C1 segment of cervical spinal cord (tissue), 14 donors: Measurements from ENCODE around the gene TICAM2.
"Not testable (repeated sequence)": the region's sequence is repeated elsewhere in the genome, so short reads cannot be mapped to it uniquely, and the experiment has no call there.

Experiments
- DNase-seq, 14 donors: peaks; one replicate each; lab custom pipeline; 2025; lab: John Stamatoyannopoulos, UW

TICAM2 gene, protein sequence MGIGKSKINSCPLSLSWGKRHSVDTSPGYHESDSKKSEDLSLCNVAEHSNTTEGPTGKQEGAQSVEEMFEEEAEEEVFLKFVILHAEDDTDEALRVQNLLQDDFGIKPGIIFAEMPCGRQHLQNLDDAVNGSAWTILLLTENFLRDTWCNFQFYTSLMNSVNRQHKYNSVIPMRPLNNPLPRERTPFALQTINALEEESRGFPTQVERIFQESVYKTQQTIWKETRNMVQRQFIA

GRCh38 chr5:115601701-115602590 lies at the start of gene TICAM2:
TICAM2 (minus strand) TSS chr5:115602479; CDS start chr5:115581256, 21,223 bp downstream.
- DNase-seq: peak in 13 of 14 donors; percentile 41 to 85 (median 73)

- DNase-seq: no peak
Observed at GRCh38 chr5:115649541-115649940, 47.3 kb upstream of the TICAM2 start.

- DNase-seq: no peak
Observed at GRCh38 chr5:115648056-115648455, 45.8 kb upstream of the TICAM2 start.

GRCh38 chr5:115645386-115645785 lies 43.1 kb upstream of the TICAM2 start:
- DNase-seq: not testable (repeated sequence)

DNA sequence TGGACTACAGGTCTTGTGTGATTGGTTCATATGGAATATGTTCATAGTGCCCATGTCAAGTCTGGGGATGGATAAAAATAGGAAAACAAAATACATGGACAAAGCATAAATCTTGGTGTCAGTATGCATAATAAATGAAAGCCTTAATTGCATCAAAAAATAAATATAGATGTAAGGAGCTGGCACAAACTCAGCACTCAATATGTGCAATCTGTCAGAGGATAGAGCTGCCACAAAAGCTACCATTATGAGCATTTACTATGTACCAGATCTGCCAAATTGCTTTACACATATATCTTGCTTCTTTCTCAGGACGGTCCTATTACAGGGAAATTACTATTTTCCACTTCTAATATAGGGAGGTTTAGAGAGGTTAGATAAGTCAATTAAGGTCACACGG lies 41.8 kb upstream of the TICAM2 start:
- no peak for DNase-seq

DNA sequence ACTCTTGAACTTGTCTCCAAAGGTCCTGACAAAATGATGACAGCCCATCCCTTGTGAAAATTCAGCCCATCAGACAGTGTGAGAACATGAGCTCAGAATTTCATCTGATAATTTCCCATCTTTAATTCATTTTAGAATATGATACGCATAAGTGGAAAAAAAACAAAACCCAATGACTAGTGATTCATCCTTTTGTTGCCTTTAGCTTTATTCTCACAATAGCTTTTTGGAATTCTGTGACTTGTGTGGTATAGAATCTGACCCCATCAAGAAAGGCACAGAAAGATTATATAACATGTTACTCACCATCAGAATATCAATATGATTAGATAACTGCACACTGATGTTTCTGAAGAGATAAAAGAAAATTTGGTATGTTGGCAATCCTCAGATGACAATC lies 39.7 kb upstream of the TICAM2 start:
- no peak for DNase-seq

GRCh38 chr5:115640274-115640673 lies 38.0 kb upstream of the TICAM2 start:
- no peak for DNase-seq

- no peak for DNase-seq
Observed at GRCh38 chr5:115639377-115639776, 37.1 kb upstream of the TICAM2 start.

GRCh38 chr5:115637507-115637906 lies 35.2 kb upstream of the TICAM2 start:
- no peak for DNase-seq

- DNase-seq: no peak
Observed at GRCh38 chr5:115636008-115636407, 33.7 kb upstream of the TICAM2 start.

- peak in 11 of 14 donors; percentile 37 to 75 (median 60) for DNase-seq
Observed at GRCh38 chr5:115634343-115635132, 32.3 kb upstream of the TICAM2 start.

DNA sequence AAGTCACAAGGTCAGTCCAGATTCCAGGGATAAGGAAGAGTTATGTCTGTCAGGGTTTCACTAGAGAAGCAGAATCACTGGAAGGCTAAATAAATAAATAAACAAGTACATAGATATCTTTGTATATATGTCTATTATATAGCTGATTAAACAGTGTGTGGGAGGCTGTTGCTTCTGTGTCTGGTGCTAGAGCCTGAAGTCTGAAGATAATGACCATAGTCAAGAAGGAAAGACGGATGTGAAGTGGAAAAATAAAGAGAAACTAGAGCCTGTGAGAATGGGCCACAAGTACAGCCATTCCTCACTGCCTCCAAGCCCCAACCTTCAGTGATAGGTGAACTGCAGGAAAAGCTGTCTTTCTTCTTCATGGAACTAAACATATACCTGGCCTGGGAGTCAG lies 27.6 kb upstream of the TICAM2 start:
- no peak for DNase-seq

GRCh38 chr5:115627295-115627865 lies 25.1 kb upstream of the TICAM2 start:
- no peak for DNase-seq

DNA sequence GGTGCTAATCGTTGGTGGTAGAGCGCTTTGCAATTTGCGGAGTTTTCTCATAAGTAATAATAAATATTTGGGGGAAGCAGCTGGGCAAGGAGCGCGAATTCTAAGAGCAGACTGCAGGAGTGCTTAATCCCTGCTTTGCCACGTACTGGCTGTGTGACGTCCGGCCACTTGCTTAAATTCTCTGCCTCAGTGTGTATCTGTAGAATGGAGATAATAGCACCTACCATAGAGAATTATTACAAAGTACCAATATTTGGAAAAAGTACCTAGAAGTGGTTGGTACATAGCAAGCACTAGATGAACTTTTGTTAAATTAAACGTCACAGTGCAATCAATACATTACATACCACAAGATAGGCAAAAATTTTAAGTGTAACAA lies 24.2 kb upstream of the TICAM2 start:
- DNase-seq: no peak

DNA sequence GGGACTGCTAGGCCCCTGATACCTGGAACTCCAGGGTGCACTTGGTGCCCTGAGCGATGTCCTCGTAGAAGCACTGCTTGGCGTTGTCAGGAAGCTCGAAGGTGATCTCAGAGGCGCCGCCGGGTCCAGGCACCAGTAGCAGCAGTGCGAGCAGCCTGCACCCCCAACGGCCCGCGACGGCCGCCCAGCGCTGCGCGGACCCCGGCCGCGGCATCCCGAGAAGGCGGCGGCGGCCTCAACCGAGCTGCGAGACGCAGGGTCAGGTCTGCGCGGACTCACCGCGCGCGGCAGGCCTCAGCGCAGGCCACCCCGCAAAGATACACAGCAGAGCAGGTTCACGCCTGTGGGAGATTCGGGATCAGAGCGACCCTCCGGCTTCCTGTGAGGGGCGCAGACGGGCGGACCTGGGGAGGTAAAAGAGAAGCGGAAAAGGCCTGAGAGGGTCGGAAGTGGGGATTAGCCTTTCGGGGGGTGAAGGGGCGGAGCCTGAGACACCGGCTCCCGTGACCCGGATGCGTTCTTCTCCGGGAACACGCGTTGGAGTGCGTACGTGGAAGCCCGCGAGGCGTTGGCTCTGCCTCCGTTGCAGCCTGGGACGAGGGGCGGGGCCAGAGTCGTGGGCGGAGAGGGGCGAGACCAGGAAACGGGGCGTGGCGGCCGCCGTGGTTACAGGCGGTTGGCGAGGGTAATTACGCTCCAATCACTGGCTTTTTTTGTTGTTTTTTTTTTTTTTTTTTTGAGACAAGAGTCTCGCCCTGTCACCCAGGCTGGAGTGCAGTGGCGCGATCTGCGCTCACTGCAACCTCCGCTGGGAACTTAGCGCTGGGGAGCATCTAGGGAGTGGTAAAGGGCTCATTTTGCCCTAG lies 23.5 kb upstream of the TICAM2 start, which contains the start of gene TMED7:
TSS of gene TMED7 (minus strand) at position 458 of the 866 bp plus-strand sequence. CDS start at position 214, 244 bp downstream.
- peak; percentile 85 to 99 (median 96) for DNase-seq

DNA sequence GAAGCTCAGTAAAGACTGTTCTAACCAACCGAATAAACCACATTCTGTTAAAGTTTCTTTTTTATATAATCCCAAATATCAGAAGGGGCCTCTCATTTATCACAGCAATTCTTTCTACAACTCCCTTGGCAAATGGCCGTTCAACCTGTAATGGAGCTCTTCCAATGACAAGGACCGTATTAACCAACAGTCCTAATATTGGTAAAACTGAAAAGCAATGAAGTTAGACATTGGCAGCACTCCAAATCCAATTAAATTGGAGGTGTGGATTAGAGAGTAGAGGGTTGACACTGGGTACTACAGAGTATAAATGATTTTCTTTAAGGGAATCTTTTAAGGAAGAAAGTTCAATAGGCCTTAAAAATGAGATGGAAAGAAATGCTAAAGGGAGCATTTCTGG lies 22.7 kb upstream of the TICAM2 start:
- DNase-seq: no peak

DNA sequence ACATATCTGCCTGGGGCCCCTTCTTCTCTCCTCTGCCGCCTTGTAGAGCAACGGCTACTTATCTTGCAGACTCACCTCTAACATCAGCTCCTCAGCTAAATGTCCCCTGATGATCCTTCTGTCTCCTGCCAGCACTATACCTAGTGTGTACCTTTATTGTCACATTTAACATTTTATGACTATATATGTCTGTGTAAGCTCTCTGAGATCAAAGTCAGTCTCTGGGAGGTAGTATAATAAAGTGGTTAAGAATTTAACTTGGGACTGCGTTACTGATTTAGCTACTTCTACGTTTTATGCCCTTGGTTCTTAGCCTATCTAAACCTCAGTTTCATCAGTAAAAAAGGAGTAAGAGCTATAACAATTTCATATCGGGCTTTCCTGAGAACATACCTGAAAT lies 21.4 kb upstream of the TICAM2 start:
- DNase-seq: no peak

- no peak for DNase-seq
Observed at GRCh38 chr5:115621365-115621900, 19.2 kb upstream of the TICAM2 start.

DNA sequence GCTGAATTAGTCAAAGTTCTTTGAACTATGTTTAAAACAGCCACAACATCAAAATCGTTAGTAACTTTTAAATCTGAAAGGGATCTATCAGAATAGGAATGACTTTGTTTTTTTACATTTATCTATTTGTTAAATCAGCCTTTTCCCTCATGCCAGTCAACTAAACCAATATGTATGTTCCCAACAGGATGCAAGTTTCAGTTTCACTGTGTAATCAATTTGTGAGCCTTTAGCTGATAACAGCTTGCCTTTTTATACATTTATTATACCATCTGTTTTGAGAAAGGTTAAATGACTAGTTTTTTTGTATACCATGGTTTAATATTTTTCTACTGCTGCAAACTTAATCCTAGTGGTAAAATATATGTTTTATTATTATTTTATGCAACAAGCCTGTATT lies 14.6 kb upstream of the TICAM2 start:
- no peak for DNase-seq

DNA sequence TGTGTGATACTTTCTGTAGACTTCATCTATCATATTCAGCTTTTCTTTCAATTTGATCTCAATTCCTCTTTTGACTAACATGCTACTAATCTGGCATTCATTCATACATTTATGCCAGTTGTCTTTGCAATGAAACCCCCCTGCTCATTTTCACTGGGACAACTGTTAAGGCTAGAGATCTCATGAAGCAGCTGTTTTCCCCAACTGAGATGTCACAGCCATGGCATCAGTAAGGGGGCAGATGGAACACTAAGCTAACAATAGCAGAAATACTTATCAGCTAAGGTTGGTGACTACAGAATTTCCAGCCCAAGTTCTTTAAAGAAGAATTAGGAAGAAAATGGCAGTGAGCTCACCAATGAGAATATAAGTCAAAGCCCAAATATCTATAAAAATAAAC lies 14.2 kb upstream of the TICAM2 start:
- DNase-seq: no peak
